C4-2B (cell line): ENCODE measurements around the gene LKAAEAR1.

Source experiments
- H3K27ac ChIP-seq: fragments of 450-650 bp; 2 replicates; pipeline ENCODE4 v1.5.1; 2017
- ZFX ChIP-seq: fragments of 450-650 bp; IDR thresholded peaks from 2 replicates; pipeline ENCODE4 v1.6.1; 2017
- TF ChIP-seq, protein P1 (sequence below): fragments of 450-650 bp; conservative IDR thresholded peaks from 2 replicates; pipeline ENCODE4 v1.5.1; 2017; ENCODE audit warnings: mild to moderate bottlenecking

The LKAAEAR1 gene

DNA sequence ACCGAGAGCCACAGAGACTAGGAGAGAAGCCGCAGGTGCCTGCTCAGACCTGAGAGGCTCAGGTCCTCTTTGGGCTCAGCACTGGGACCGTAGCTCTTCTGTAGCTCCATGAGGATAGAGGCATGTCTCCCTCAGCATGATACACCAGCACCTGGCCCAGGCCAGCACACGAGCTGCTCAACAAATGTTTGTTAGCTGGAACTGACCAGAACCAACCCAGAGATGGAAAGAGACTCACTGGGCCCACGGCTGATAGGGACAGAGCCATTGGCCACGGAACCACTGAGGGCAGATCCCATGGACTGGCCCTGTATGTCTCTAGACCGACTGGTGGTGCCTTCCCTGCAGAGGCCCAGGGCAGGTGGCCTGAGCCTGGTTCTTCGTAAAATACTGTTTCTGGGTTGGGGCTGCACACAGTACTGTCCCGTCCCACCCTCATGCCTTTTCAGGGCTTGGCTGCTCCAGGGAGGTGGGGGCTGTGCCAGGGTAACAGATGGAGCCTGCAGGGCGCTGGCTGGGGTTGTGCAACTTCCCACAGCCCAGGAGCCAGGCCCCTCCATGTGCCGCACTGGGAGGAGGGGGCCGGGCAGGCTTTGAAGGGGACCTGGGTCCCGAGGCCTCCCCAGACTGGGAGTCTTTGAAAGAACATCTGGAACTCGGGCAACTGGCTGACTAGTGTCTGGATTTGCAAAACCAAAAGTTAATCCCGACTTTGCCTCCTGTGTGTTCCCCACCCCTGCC, 43.0 kb downstream of the LKAAEAR1 start:
- H3K27ac ChIP-seq: no peak overlapping the region
- TF ChIP-seq ZFX: no peak
- TF ChIP-seq, protein P1, sequence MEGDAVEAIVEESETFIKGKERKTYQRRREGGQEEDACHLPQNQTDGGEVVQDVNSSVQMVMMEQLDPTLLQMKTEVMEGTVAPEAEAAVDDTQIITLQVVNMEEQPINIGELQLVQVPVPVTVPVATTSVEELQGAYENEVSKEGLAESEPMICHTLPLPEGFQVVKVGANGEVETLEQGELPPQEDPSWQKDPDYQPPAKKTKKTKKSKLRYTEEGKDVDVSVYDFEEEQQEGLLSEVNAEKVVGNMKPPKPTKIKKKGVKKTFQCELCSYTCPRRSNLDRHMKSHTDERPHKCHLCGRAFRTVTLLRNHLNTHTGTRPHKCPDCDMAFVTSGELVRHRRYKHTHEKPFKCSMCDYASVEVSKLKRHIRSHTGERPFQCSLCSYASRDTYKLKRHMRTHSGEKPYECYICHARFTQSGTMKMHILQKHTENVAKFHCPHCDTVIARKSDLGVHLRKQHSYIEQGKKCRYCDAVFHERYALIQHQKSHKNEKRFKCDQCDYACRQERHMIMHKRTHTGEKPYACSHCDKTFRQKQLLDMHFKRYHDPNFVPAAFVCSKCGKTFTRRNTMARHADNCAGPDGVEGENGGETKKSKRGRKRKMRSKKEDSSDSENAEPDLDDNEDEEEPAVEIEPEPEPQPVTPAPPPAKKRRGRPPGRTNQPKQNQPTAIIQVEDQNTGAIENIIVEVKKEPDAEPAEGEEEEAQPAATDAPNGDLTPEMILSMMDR: no peak

DNA sequence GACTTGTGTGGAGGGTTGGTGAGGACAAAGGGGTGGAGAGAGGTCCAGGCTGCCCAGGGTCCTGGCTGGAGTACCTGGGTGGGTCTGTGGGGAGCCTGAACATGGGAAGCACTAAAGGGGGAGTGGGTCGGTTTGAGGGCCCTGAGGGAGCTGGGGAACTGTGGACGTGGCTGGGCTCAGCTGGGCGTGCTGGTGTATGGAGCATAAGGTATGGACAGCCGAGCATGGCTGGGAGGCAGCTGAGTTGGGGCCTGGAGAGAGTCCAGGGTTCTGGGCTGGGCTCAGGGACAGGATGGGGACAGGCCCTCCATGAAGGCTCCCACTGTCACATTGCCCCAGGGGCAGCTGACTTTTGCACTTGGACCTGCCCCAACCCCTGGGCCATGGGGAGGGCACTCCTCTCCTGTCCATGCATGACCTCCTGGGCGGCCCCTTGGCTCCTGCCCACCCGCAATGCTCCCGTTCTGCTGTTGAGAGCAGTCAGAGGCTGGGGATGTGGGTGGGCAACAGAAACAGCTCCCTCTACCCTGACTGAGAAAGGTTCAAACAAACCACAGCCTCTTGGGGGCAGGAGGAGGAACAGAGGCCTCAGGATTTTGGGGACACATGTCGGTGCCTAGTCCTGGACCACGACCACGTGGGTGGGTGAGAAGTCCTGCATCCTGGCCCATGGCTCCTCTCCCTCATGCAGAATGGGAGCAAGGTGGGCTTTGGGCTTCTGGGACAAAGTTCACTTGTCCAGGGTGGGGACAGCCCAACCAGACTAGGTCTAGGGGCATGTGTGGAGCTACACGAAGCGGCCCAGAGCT, 43.8 kb downstream of the LKAAEAR1 start:
- TF ChIP-seq ZFX: no peak
- TF ChIP-seq, protein P1: no peak
- no peak overlapping the region for H3K27ac ChIP-seq

DNA sequence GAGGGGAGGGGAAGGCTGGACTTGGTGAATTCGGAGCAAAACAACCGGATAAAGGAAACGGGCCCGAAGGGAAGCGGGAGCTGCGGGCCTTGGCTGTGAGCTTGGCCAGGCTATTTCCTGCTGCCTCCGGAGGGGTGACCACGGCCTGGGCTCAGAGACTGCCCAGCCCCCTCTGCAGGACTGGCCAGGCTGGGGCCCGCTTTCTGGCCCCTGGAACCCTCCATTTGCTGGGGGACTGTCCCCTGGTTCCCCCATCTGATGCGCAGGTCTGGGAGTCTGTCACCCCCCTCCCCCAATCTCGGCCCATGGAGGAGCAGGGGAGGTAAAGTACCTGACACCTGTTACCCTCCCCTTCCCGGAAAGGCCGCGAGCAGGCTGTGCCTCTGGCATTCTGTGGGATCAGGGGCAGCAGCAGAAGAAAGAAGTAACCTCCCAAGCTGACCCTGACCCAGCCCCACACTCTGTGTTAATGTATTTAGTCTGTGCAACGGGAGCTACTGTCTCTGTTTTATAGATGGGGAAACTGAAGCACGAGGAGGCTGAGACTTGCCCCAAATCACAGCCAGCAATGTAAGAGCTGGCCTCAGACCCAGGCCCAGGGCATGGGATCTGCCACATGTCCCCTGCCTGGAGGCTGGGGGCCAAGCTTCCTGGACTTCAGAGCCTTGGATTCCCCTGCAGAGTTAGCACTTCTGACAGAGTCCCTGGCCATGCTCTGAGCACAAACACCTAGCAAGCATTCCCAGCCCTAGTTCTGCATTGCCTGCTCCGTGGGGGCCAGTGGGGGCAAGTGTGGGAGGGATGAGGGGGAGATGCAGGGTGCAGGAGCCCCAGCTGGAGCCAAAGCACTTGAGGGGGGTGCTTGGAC, 44.7 kb downstream of the LKAAEAR1 start:
- TF ChIP-seq, protein P1: no peak
- TF ChIP-seq ZFX: no peak

DNA sequence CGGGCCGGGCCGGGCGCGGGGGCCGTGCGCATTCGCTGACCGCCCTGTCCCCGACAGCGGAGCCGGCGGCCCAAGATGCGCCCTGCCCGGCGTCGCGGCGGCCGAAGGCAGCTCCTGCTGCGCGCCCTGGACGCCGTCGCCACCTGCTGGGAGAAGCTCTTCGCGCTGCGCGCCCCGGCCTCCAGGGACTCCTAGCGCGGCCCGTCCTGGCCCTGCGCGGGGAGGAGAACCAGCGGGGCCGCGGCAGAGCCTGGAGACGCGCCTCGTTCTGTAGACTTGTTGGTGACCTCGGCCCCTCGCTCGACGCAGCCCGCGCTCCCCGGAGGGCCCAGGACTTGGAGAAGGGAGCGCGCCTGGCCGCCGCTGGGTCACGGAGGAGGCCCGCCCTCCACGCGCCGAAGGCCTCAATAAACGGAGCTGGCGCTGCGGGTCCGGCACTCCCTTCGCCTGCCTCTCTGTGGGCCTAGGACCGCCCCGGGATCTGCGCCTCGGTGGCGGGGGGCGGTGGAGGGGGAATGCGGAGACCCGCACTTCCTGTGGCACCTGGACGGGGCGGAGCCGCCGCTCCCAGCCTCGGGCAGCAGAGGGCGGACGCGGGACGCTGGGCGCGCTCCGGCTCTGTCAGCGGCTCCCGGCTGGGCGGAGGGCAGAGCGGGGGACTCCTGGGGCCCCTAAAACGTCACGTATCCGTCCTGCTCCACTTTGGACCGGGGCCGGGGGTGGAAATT, 45.5 kb downstream of the LKAAEAR1 start:
- H3K27ac ChIP-seq: no peak overlapping the region
- TF ChIP-seq, protein P1: peak; percentile 92
- peak; percentile 32; the same call in 1 of the 2 replicates for TF ChIP-seq ZFX

More for the DNA sequence above, 44.7 kb downstream of the LKAAEAR1 start:
- no peak overlapping the region for H3K27ac ChIP-seq

DNA sequence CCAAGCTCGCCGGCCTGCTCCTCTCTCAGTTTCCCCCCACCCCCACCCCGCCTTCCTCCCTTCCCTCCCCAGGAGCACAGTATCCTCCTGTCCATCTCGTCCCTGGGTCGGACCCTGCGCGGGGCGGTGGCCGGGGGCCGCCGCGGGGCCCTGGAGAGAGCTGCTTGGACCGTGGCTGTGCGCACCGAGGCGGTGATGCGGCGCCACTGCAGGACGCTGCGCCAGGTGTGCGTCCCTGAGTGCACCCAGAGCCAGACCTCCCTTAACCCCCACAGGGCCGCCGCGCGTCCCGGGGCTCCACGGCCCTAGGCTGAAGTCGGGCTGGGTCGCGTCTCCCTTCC, 46.0 kb downstream of the LKAAEAR1 start:
- TF ChIP-seq ZFX: no peak
- TF ChIP-seq, protein P1: no peak
- H3K27ac ChIP-seq: no peak overlapping the region

DNA sequence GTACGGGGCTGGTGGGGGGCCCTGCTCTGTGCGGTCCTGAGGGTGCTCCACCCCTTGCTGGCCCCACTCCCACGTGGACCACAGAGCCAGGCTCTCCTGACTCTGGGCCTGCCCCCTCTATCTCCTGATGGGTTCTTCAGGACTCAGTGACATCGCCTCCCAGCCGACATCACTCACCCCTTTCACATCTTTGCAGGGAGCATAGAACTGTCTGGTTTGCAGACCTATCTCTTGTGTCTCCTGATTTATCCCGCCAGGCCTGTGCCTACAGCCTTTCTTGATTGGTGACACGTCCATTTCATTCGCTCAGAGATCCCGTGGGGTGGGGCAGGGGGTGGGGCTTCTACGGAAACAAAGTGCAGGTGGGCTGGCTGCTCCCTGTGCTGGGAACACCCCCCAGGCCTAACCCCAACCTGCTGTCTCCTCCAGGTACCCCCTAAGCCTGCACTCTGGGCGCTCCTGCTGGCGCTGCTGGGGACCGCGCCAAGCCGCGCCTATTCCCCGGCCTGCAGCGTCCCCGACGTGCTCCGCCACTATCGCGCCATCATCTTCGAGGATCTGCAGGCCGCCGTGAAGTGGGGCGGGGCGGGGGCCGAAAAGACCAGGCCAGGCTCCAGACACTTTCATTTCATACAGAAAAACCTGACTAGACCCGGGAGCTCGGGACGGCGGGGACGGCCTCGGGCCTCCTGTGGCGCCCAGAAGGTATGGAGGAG, 46.5 kb downstream of the LKAAEAR1 start:
- H3K27ac ChIP-seq: no peak overlapping the region

More for the DNA sequence above, 46.5 kb downstream of the LKAAEAR1 start:
- no peak for TF ChIP-seq ZFX
- TF ChIP-seq, protein P1: no peak
